HG03196 (cell line): ENCODE results near the gene PARD3B.

Source experiments
- ATAC-seq: cut with Tn5 transposase; IDR thresholded peaks from one replicate; pipeline ENCODE4 v1.9.1; 2021; ENCODE audit not compliant: unreplicated experiment

Gene PARD3B

DNA sequence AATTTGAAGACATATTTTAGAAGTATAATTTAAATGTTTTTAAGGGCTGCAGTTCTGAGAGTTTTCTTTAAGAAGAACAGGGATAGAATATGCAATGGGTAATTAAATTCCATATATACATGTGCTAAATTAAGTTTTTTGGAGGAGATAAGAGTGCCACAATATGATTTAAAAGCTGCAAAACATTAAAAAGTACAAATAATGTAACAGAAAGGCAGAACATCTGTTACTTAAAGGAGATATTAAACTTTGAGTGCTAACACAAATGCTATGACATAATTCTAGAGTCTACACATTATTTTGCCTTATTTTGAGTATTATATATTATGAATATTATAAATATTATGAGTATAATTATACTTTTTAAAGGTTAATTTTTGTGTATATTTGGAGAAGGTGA, 102.4 kb downstream of the PARD3B start:
- no peak for ATAC-seq

DNA sequence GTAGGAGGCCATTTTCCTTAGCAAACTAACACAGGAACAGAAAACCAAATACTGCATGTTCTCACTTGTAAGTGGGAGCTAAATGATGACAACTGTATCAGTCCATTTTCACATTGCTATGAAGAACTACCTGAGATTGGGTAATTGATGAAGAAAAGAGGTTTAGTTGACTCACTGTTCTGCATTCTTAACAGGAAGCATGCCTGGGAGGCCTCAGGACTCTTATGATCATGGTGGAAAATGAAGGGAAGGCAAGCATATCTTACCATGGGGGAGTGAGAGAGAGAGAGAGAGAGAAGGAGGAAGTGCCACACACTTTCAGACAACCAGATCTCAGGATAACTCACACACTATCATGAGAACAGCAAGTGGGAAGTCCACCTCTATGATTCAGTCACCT, 105.3 kb downstream of the PARD3B start:
- ATAC-seq: no peak

DNA sequence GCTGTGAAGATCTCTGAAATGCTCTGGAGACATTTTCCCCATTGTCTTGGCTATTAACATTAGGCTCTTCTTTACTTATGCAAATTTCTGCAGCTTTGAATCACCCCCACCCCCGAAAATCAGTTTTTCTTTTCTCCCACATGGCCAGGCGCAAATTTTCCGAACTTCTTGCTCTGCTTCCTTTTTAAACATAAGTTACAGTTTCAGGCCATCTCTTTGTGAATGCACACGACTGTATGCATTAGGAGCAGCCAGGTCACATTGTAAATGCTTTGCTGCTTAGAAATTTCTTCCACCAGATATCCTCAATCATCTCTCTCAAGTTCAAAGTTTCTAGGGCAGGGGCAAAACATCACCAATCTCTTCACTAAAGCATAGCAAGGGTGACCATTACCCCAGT, 106.8 kb downstream of the PARD3B start:
- ATAC-seq: no peak

DNA sequence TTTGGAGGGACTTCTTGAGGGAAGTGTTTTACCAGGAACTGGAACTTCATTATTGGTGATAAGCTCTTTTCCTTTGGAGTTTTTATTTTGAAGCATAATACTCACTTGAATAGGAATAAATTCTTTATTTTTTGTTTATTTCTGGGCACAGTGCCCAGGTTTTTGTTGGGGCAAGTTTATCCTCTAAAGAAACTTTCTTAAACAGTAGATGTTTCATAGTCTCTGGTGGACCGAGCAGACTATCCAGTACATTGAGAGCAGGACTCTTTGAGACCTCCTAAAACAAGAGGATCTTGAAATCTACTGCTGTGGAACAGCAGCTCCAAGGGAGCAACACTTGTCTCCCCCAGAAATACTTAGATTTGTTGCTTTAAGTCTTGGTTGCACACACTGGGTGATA, 109.4 kb downstream of the PARD3B start:
- no peak for ATAC-seq

DNA sequence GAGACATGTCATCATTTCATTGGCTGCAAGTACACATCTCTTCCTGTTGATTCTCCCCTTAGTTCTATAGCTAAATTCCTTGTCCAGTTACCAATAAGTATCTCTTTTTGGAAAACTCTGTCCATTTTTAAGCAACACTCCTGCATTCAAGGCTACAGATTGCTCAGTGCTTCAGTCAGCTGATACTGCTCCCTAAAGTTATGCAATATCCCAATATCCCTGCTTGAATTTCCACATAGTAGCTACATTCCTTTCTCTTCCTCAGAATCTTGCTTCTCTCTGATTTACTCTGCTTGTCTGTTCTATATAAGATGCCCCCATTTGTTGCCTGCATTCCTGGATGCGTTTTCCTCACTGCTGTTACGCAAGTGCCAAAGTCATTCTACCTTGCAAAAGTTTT, 109.8 kb downstream of the PARD3B start:
- ATAC-seq: no peak

DNA sequence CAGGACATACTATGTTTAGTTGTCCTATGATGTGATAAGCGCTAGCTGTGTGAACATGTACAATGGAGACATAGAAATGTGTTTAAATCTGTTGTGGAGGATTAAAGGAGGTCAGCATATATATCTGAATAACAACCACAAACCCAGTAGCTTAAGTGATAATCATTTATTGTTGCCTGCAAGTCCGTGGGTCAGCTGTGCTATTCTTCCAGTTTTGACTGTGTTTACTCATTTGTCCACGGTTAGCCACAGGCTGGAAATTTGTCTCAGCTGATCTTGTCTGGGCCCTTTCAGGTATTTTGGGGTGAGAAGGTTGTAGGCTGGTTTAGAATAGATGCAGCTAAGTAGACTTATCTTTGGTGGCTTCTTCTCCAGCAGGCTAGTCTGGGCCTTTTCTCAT, 110.4 kb downstream of the PARD3B start:
- ATAC-seq: no peak

DNA sequence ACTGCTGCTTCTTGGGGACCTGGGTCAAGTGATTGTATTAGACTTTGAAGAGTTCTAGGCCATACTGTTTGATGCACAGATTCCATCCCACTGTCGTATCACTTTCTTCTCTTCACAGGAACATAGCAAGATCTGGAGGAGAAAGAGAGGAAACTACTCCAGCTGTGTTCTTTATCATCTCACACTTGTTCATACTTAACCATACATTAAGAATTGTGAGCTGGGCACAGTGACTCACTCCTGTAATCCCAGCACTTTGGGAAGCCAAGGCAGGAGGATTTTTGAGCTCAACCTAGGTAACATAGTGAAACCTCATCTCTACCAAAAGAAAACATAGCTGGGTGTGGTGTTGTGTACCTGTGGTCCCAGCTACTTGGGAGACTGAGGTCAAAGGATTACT, 111.7 kb downstream of the PARD3B start:
- no peak for ATAC-seq

DNA sequence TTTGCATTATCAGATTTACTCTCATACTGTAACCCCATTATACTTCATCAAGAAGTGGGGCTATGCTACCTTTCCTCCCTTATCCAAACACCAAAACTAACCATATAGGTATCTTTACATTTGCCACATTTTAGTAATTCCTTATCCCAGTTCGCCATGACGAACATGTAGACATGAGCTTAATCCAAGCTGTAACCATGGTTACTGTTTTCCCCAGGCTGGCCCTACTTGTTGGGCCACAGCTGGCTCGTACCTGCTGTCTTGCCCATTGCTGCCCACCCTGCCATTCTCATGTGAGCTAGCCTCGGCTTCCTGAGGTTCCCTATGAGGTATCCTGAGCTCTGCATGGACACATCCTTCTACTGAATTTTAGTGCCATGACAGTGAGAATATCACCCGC, 117.7 kb downstream of the PARD3B start:
- ATAC-seq: no peak

DNA sequence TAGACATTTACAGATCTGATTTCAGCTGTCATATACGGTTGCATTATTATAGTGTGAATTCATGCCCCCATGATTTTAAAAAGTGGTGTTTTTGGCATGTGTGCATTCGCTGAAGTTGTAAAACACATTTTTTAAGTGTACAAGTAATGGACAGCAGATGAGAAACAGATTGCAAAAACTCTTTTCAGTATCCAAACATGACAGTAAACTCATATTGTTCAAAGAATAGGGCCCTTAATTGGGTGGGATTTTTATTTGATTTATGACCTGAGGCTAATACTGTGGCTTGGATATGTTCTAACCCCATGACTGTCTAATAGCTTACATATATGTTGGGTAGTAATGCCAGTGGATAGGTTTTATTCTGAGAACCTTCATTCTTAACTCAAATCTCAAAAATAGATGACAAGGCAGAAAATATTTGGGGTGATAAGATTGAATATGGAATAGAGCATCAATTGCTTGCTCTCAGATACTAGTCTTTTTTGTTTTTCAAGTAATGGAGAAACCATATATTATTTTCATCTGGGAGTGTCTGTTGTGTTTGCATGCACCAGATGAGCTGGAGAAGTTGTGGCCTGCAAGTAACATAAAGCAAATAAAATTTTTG, 118.6 kb downstream of the PARD3B start:
- ATAC-seq: no peak

DNA sequence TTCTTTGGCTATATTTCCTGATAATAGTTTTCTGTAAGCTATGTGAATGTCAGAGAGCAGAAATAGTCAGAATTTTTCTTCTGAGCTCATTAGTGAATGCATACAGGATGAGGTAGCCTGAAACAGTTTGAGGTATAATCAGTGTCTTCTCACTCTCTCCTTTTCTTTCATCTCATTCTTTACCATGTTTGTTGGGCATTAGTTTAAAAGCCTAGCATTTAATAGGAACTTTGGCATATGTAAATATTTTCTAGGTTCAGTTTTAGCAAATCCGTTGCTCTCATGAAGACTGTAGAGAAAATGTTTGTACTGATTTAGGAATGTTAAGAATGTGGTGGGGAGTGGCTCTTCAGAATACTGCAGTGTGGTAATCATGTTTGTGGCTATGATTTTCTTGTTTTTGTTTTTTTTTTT, 119.4 kb downstream of the PARD3B start:
- ATAC-seq: no peak

DNA sequence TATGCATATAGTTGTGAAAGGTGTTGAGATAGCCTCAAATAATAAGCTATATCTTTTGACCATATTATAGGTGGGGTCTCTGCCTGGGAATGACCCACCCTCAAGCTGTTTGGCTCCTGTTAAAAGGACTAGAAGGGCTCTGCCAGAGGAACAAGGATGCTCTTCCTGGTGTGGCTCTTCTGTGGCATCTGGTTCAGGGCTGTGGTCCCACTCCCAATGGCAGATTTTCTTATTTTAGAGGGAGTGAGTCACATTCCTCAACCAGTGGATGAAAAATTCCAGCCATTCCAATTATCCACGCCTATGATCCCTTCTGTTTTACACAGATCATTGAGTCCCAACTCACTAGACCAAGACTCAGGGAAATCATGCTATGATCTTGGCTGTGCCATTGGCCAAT, 119.9 kb downstream of the PARD3B start:
- ATAC-seq: no peak

DNA sequence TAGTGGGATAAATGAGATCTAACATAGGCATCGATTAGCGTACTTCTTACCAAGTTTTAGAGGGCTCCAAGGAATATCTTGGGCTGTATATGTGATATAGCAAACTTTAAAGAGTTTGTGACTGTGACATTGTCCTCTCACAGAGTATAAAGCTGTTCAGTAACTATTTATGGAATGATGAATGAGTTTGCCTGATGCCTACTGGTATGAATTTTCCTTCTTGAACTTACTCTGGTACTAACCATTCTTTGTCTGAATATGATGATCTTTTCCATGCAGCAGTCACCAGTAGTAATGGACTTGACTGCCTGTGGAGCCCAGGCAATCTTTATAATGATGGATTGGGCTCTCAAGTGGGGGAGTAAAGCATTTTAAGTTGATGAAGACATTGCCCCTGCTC, 120.5 kb downstream of the PARD3B start:
- ATAC-seq: no peak

DNA sequence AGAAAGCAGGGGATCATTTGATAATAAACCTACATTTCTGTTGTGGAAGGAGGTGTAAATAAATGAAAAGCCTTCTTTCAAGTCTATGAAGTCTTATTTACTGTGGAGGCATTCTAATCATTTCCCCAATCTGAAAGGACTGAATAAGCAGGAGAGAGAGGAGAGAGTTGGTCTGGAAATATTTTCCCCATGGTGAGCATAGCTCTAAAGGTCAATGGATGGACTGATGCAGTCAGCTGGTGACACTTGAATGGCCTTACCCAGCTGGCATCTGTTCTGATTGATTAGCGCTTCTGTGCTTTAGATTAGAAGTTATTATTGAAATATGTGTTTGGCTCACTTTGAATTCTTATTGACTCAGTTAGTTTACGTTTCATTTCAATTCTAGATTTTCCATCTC, 122.7 kb downstream of the PARD3B start:
- ATAC-seq: no peak

DNA sequence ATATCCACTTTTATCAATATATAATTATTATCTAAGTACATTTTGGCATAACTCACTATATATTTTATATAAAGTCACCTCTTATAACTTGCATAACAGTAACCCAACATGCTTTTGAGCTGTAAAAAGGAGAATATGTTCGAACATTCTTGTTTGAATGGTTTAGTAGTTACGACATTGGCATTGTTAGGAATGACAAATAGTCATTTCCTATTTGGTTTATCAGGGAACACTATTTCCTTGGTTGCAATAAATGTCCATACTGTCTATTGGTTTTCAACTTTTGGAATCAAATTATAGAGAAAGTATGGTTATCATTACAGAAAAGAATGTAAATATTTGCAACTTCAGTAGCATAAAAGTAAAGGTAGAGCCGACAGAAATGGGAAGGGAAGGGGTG, 124.1 kb downstream of the PARD3B start:
- ATAC-seq: no peak

DNA sequence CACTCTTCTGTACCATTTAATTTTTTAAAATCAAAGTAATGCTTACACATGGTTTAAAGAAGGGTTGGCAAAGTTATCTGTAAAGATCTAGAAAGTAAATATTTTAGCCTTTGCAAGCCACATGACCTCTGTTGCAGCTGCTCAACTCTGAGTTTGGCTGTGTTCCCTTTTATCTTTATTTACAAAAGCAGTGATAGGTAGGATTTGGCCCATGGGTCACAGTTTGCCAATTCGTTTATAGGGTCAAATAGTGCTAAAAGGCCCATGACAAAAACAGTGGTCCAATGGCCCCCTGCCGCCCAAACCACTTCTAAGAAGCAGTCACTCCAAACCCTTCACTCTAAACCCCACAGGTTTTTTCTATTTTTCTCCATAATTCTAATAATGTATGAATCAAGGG, 124.8 kb downstream of the PARD3B start:
- ATAC-seq: no peak

DNA sequence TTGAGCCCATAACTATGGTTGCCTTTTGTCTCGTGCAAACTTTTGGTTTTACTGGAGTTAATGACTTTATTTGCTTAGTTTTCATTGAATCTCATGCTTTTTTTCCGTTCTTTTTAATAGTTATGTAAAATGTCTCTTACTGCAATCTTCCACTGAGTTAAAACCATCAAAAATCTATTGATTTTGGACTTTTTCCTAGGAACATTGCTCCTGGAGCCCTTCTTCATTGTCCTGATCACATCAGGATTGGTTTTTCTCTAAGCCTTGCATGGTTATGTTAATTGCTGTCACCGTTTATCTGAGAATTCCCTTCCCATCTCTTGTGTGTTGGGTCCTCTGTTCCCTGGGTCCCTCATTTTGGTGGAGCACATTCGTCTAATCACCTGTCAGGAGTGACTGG, 125.5 kb downstream of the PARD3B start:
- no peak for ATAC-seq

DNA sequence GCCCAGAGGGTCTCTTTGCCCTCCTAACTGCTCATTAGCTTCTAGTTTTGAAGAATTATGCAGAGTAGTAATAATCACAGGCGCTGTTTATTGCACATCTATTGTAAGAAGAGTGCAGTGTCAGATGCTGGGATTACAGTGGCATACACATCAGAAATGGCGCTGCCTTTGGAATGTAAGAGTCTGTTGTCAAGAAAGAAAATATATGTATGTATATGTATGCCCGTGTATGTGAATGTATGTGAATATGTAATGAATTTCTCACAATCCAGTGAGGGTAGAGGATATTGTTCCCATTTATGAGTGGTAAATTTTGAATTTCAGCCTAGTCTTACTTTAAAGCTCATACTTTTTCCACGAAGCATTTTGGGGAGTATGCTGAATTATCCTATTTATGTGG, 127.5 kb downstream of the PARD3B start:
- no peak for ATAC-seq

DNA sequence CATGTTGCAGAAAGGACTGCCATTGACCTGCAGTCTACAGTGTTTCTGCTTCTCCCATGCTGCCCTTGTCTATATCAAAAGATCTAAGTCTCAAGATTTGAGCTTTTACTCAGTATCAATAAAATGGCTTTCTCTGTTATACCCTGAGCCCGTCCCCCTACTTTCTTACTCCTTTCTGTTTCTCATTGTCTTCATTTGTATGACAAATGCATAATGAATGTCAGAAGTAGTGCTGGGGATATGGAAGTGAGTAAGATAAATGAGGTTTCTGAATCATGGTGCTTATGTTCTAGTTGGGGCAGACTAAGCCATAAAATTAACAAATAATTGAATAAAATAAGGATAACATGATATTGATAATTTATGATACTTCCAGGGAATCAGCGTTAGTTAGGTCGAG, 128.6 kb downstream of the PARD3B start:
- ATAC-seq: no peak

DNA sequence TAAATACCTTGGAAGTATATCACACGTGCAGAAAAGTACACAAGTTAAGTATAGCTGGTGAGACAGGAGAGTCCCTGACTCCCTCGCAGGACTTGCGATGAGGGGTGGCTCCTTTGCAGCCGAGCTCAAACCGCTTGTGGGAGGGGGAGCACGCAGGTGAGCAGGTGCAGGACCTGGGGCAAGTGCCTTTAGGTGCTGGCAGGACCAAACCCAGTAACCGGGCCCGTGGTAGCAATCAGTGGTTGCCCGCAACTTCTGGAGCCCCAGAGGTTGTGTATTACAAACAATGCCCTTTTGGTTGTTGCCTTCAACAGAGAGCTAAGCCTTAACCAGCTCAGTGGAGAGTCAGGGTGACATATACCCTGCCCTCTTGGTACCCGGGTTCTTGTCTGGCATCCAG, 132.8 kb downstream of the PARD3B start:
- no peak for ATAC-seq

DNA sequence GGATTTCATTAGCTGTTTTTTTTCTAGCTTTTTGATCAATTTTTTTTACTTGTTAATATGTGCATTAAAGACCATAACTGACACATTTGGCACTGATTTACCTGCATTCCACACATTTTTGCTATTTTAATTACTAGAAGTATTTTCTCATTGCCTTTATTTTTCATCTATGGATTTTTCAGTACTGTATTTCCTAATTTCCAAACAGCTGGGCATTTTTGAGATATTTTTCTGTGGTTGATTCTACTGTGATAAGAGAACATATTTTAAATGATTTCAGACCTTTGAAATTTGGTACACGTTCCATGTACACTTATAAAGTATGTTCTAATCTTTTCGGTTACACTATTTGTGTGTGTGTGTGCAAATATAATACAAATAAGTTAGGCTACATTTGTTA, 135.3 kb downstream of the PARD3B start:
- ATAC-seq: no peak

DNA sequence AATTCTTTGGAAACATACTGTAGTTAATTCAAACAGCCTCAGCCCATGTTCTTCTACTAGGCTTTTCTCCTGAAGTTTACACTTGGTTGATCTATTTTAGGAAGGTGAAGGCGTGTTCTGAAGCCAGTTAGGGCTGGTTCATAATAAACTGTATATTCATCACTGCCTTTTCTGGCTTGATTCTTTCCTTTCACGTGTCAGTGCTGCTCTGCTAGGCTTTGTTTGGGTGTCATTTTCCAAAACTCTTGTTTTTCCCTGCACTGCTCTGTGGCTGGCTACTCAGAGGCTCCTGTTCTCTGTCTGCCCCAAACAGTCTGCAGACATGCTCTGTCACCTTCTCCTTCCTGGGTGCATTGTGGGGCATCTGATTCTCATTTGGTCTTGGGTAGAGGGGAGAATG, 136.1 kb downstream of the PARD3B start:
- ATAC-seq: no peak

DNA sequence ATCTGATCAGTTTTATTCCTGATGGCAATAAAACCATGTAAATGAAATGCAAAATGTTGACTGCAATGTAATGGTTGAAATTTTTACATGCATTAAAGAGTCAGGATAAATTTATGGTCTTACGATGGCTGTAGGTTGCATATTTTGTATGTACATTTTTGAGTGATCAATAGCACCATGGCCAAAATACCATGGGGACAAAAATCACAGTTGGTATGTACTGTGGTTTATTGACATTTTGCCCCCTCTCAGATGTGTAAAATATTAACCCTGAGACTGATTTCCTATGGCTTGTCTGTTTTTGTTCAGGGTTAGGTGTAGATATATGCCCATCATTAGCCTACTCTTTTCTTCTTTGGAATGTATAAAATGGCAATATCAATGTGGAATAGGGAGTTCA, 138.1 kb downstream of the PARD3B start:
- ATAC-seq: no peak

DNA sequence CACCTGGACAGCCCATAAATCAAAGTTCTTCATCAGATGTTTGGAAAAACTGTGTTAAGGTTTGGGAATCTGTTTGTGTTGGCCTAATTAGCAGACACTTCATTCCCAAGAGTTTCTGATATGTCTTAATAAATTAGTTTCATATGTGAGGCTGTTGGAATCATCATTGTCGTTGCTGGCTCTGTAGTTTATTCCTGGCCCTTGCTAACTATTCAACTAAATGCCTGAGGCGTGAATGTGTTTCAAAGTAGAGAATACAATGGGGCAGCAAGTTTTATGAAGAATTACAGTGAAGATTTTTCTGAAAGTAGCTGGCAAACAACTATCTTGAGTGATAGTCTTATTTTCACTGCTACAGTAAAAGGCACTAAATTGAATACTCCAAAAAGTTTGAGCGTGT, 141.1 kb downstream of the PARD3B start:
- ATAC-seq: no peak

DNA sequence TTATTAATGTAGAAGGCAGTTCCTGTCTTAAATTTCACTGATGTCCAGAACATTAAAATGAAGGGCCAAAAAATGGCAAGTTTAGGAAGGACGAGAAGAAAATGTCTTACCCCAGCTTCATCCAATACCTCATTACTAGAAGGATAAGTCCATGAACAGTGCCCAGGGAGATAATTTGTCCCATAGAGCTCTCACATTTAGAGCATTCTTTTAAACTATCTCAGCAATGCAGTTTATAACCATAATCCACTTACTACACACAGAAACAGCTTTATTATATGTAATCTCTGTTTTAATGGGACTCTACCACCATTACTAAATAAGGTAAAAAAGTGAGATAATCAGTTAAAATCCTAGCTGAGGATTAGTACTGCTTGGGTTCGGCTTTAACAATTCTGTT, 142.5 kb downstream of the PARD3B start:
- ATAC-seq: no peak
